HG03139 (cell line): ENCODE data around the gene TMPRSS11B.
"Not testable (repeated sequence)": the region's sequence is repeated elsewhere in the genome, so short reads cannot be mapped to it uniquely, and the experiment has no call there.

ENCODE experiments used
- ATAC-seq: cut with Tn5 transposase; IDR thresholded peaks from one replicate; pipeline ENCODE4 v1.9.1; 2021; ENCODE audit not compliant: unreplicated experiment

TMPRSS11B gene

GRCh38 chr4:68245594-68245993 is at the start of gene TMPRSS11B:
TSS of gene TMPRSS11B (minus strand) at chr4:68245694. CDS start at chr4:68245558, 136 bp downstream.
- ATAC-seq: no peak

GRCh38 chr4:68291256-68291655 is 45.8 kb upstream of the TMPRSS11B start:
- ATAC-seq: no peak

- ATAC-seq: no peak
Measured at GRCh38 chr4:68288393-68288740, 42.9 kb upstream of the TMPRSS11B start.

GRCh38 chr4:68287704-68288392 is 42.4 kb upstream of the TMPRSS11B start:
- no peak for ATAC-seq

GRCh38 chr4:68283714-68284113 is 38.2 kb upstream of the TMPRSS11B start:
- ATAC-seq: no peak

- no peak for ATAC-seq
Measured at GRCh38 chr4:68283095-68283494, 37.6 kb upstream of the TMPRSS11B start.

GRCh38 chr4:68281796-68282740 is 36.6 kb upstream of the TMPRSS11B start:
- ATAC-seq: not testable (repeated sequence)

- ATAC-seq: no peak
Measured at GRCh38 chr4:68278029-68278428, 32.5 kb upstream of the TMPRSS11B start.

GRCh38 chr4:68277627-68278026 is 32.1 kb upstream of the TMPRSS11B start:
- ATAC-seq: no peak

GRCh38 chr4:68272860-68273259 is 27.4 kb upstream of the TMPRSS11B start:
- ATAC-seq: no peak

- peak; percentile 42 for ATAC-seq
Measured at GRCh38 chr4:68272380-68272779, 26.9 kb upstream of the TMPRSS11B start.

- ATAC-seq: peak; percentile 70
Measured at GRCh38 chr4:68271851-68272357, 26.4 kb upstream of the TMPRSS11B start.

GRCh38 chr4:68267433-68267944 is 22.0 kb upstream of the TMPRSS11B start:
- no peak for ATAC-seq

GRCh38 chr4:68264875-68265565 is 19.5 kb upstream of the TMPRSS11B start:
- ATAC-seq: no peak

GRCh38 chr4:68259191-68259590 is 13.7 kb upstream of the TMPRSS11B start:
- no peak for ATAC-seq

GRCh38 chr4:68257719-68258118 is 12.2 kb upstream of the TMPRSS11B start:
- ATAC-seq: no peak

GRCh38 chr4:68256284-68256683 is 10.8 kb upstream of the TMPRSS11B start:
- no peak for ATAC-seq

- ATAC-seq: no peak
Measured at GRCh38 chr4:68250151-68250930, 4.8 kb upstream of the TMPRSS11B start.

GRCh38 chr4:68249434-68249833 is 3.9 kb upstream of the TMPRSS11B start:
- ATAC-seq: peak; percentile 83

GRCh38 chr4:68240620-68241019 is 4.9 kb downstream of the TMPRSS11B start:
- ATAC-seq: no peak
